Testis (tissue), 2 donors: Measurements from ENCODE around the gene CDC7.
"Not testable (repeated sequence)": the region's sequence is repeated elsewhere in the genome, so short reads cannot be mapped to it uniquely, and the experiment has no call there.

Experiments used
- CTCF ChIP-seq, 3 experiments: fragments of 450-650 bp in 2 of 3; fragments of 200-600 bp in 1 of 3; sonication (generic) in 1 of 3; IDR thresholded peaks; one replicate each; pipeline ENCODE4 v1.5.1; 2016 to 2019; ENCODE audit warnings: antibody characterized with exemption in 3 of 3, mild to moderate bottlenecking in 2 of 3, moderate library complexity in 1 of 3
- POLR2A ChIP-seq: fragments of 450-650 bp; IDR thresholded peaks from one replicate; pipeline ENCODE4 v1.6.1; 2017; ENCODE audit warnings: antibody characterized with exemption, mild to moderate bottlenecking, moderate library complexity

GRCh38 chr1:91516605-91517004, 16.0 kb downstream of the CDC7 start:
- TF ChIP-seq POLR2A; CTCF (IDR thresholded peaks at IDR 0.05): not testable (repeated sequence)
